IMR-90 (cell line): ENCODE results near the gene HAUS7. TPM values are rescaled to one million over a fixed set of nuclear protein-coding genes. Genes with fewer than 3 reads are reported as not detected.

Experiments
- ATAC-seq: fragments of 200-7000 bp; cut with Tn5 transposase; 2 replicates; pipeline ENCODE4 v1.9.1; 2020; ENCODE audit warnings: low read depth, mild to moderate bottlenecking, moderate library complexity
- BruUV-seq: library from RNA; stranded (reverse); fragments of 400-500 nt; replicated peaks from 2 replicates; lab custom pipeline; 2021; lab: Mats Ljungman, UMichigan
- CTCF ChIA-PET: fragments of 300-600 bp; formaldehyde crosslinking; extraction: SDS; loops from one replicate; lab custom pipeline; 2021; ENCODE audit warnings: antibody characterized with exemption; lab: Yijun Ruan, JAX
- POLR2A ChIA-PET: fragments of 300-600 bp; sonication (Branson Sonifier 250); formaldehyde crosslinking; loops from one replicate; lab custom pipeline; 2022; ENCODE audit warnings: antibody characterized with exemption; ENCODE audit not compliant: unreplicated experiment; lab: Charles Lee
- DNase-seq: peaks from one replicate; pipeline ENCODE4 v3.0.0; 2013
- H2AFZ ChIP-seq: replicated peaks from 2 replicates; pipeline ENCODE3; 2013; ENCODE audit warnings: low read length, mild to moderate bottlenecking; ENCODE audit not compliant: poor library complexity
- H2AK5ac ChIP-seq: 2 replicates; pipeline ENCODE4 v1.6.1; 2013; ENCODE audit warnings: low read depth, low read length, inconsistent platforms
- H2AK9ac ChIP-seq: replicated peaks from 2 replicates; pipeline ENCODE3; 2013; ENCODE audit warnings: mild to moderate bottlenecking, low read depth, low read length, moderate library complexity; ENCODE audit not compliant: poor library complexity
- H2BK120ac ChIP-seq: 2 replicates; pipeline ENCODE4 v1.6.1; 2013; ENCODE audit warnings: low read depth, low read length, inconsistent platforms
- H2BK15ac ChIP-seq: 3 replicates; pipeline ENCODE4 v1.6.1; 2013; ENCODE audit warnings: low read depth, low read length, inconsistent platforms
- H2BK20ac ChIP-seq: 2 replicates; pipeline ENCODE4 v1.6.1; 2013; ENCODE audit warnings: low read depth, mild to moderate bottlenecking, inconsistent platforms, low read length, moderate library complexity
- H2BK5ac ChIP-seq: 2 replicates; pipeline ENCODE4 v1.6.1; 2013; ENCODE audit warnings: mild to moderate bottlenecking, low read depth, low read length, inconsistent platforms; ENCODE audit not compliant: poor library complexity, severe bottlenecking
- H3K14ac ChIP-seq: replicated peaks from 2 replicates; pipeline ENCODE4 v1.6.1; 2013; ENCODE audit warnings: low read depth, low read length, inconsistent platforms
- H3K18ac ChIP-seq: 2 replicates; pipeline ENCODE4 v1.6.1; 2013; ENCODE audit warnings: low read depth, low read length, control low read depth
- H3K23ac ChIP-seq: 2 replicates; pipeline ENCODE4 v1.6.1; 2013; ENCODE audit warnings: low read depth, low read length, inconsistent platforms
- H3K27ac ChIP-seq: 2 replicates; pipeline ENCODE4 v1.5.1; 2013; ENCODE audit warnings: mild to moderate bottlenecking, control low read depth, low read length; ENCODE audit not compliant: insufficient read depth
- H3K27me3 ChIP-seq: 2 replicates; pipeline ENCODE4 v1.6.1; 2013; ENCODE audit warnings: low read length; ENCODE audit not compliant: control insufficient read depth, insufficient read depth
- H3K36me3 ChIP-seq: 2 replicates; pipeline ENCODE4 v1.6.1; 2013; ENCODE audit warnings: low read length, mixed read lengths; ENCODE audit not compliant: control insufficient read depth, insufficient read depth
- H3K4ac ChIP-seq: 2 replicates; pipeline ENCODE4 v1.6.1; 2013; ENCODE audit warnings: low read depth, low read length, inconsistent platforms
- H3K4me1 ChIP-seq: 2 replicates; pipeline ENCODE4 v1.6.1; 2013; ENCODE audit warnings: low read length, mixed read lengths; ENCODE audit not compliant: control insufficient read depth, insufficient read depth
- H3K4me2 ChIP-seq: 2 replicates; pipeline ENCODE4 v1.6.1; 2013; ENCODE audit warnings: low read depth, mild to moderate bottlenecking, control low read depth, low read length, moderate library complexity
- H3K4me3 ChIP-seq: 2 replicates; pipeline ENCODE4 v1.5.1; 2013; ENCODE audit warnings: low read depth, mild to moderate bottlenecking, control low read depth, low read length, moderate library complexity; ENCODE audit not compliant: insufficient read depth
- H3K56ac ChIP-seq: 2 replicates; pipeline ENCODE4 v1.6.1; 2013; ENCODE audit warnings: low read length, inconsistent platforms; ENCODE audit not compliant: insufficient read depth; ENCODE audit errors: extremely low read depth
- H3K79me1 ChIP-seq, 2 experiments: 2 replicates each; pipeline ENCODE4 v1.6.1; 2013; ENCODE audit warnings: low read length in 2 of 2, inconsistent platforms in 1 of 2, low read depth in 1 of 2
- H3K9ac ChIP-seq: 2 replicates; pipeline ENCODE4 v1.6.1; 2013; ENCODE audit warnings: low read depth, low read length, control low read depth
- H3K9me1 ChIP-seq: 2 replicates; pipeline ENCODE4 v1.6.1; 2013; ENCODE audit warnings: low read length, inconsistent platforms; ENCODE audit not compliant: insufficient read depth
- H3K9me3 ChIP-seq: 2 replicates; pipeline ENCODE4 v1.6.1; 2013; ENCODE audit warnings: low read length; ENCODE audit not compliant: control insufficient read depth, insufficient read depth
- H4K20me1 ChIP-seq: 2 replicates; pipeline ENCODE4 v1.6.1; 2013; ENCODE audit warnings: low read length, inconsistent platforms; ENCODE audit not compliant: insufficient read depth
- H4K5ac ChIP-seq: 2 replicates; pipeline ENCODE4 v1.6.1; 2013; ENCODE audit warnings: mild to moderate bottlenecking, low read depth, low read length, control low read depth
- H4K8ac ChIP-seq, 2 experiments: 2 replicates each; pipeline ENCODE4 v1.6.1; 2013; ENCODE audit warnings: low read depth in 2 of 2, low read length in 2 of 2, control low read depth in 1 of 2, inconsistent platforms in 1 of 2
- H4K91ac ChIP-seq: 2 replicates; pipeline ENCODE4 v1.6.1; 2013; ENCODE audit warnings: low read depth, low read length, inconsistent platforms; ENCODE audit not compliant: insufficient read depth
- BHLHE40 ChIP-seq: fragments of 150-350 bp; IDR thresholded peaks from 2 replicates; pipeline ENCODE4 v1.6.1; 2016; ENCODE audit warnings: mild to moderate bottlenecking, low read depth, low read length
- CEBPB ChIP-seq: IDR thresholded peaks from 2 replicates; pipeline ENCODE4 v1.6.1; 2012; ENCODE audit warnings: low read depth, low read length, improper control_type of control experiment
- CHD1 ChIP-seq: IDR thresholded peaks from 2 replicates; pipeline ENCODE4 v1.6.1; 2012; ENCODE audit warnings: low read depth, low read length, improper control_type of control experiment
- ELK1 ChIP-seq: fragments of 150-350 bp; IDR thresholded peaks from 2 replicates; pipeline ENCODE4 v1.6.1; 2016; ENCODE audit warnings: low read depth, mild to moderate bottlenecking, low read length, moderate library complexity, borderline replicate concordance
- FOS ChIP-seq: fragments of 150-350 bp; IDR thresholded peaks from 2 replicates; pipeline ENCODE4 v1.6.1; 2016; ENCODE audit warnings: low read depth, low read length
- MAFK ChIP-seq: IDR thresholded peaks from 2 replicates; pipeline ENCODE4 v1.6.1; 2012; ENCODE audit warnings: low read depth, low read length, improper control_type of control experiment
- MAZ ChIP-seq: IDR thresholded peaks from 2 replicates; pipeline ENCODE4 v1.6.1; 2012; ENCODE audit warnings: low read depth, mild to moderate bottlenecking, low read length, improper control_type of control experiment, moderate library complexity, borderline replicate concordance
- MXI1 ChIP-seq: IDR thresholded peaks from 2 replicates; pipeline ENCODE4 v1.6.1; 2012; ENCODE audit warnings: low read depth, mild to moderate bottlenecking, low read length, moderate library complexity, borderline replicate concordance
- NFE2L2 ChIP-seq: fragments of 150-350 bp; IDR thresholded peaks from 2 replicates; pipeline ENCODE4 v1.6.1; 2016; ENCODE audit warnings: low read depth, mild to moderate bottlenecking, low read length
- POLR2A ChIP-seq: IDR thresholded peaks from 2 replicates; pipeline ENCODE4 v1.6.1; 2012; ENCODE audit warnings: mild to moderate bottlenecking, low read depth, low read length
- RCOR1 ChIP-seq: IDR thresholded peaks from 2 replicates; pipeline ENCODE4 v1.6.1; 2012; ENCODE audit warnings: mild to moderate bottlenecking, low read length, improper control_type of control experiment; ENCODE audit not compliant: insufficient replicate concordance
- RFX5 ChIP-seq: IDR thresholded peaks from 2 replicates; pipeline ENCODE4 v1.8.0; 2012; ENCODE audit warnings: low read depth, mild to moderate bottlenecking, low read length, moderate library complexity
- SMC3 ChIP-seq: fragments of 150-350 bp; IDR thresholded peaks from 2 replicates; pipeline ENCODE4 v1.6.1; 2016; ENCODE audit warnings: low read depth, mild to moderate bottlenecking, antibody characterized with exemption, low read length, moderate library complexity
- USF2 ChIP-seq: fragments of 150-350 bp; IDR thresholded peaks from 2 replicates; pipeline ENCODE4 v1.6.1; 2017; ENCODE audit warnings: mild to moderate bottlenecking, antibody characterized with exemption, low read length, low read depth
- WGBS, 2 experiments: methylation state at CpG; one replicate each; pipeline versions ENCODE4 v1.1.5 to v1.1.7; 2013; ENCODE audit warnings: missing lambda C conversion rate in 2 of 2; ENCODE audit not compliant: insufficient read length in 1 of 2; ENCODE audit errors: extremely low coverage in 2 of 2; 5-methylcytosine and 5-hydroxymethylcytosine counted together
- dilution Hi-C: fragments of 300-500 bp; cut with HindIII; formaldehyde crosslinking; loops from one replicate; pipeline ENCODE4 v1.14.3; 2018; ENCODE audit warnings: low sequenced_read_pairs; ENCODE audit not compliant: unreplicated experiment
- in situ Hi-C: fragments of 300-500 bp; cut with MboI; formaldehyde crosslinking; loops from 3 replicates; pipeline ENCODE4 v1.14.3; 2019; ENCODE audit warnings: low sequenced_read_pairs, inconsistent platforms, mixed read lengths
- intact Hi-C: fragments of 100-400 bp; cut with micrococcal nuclease; formaldehyde crosslinking; loops from 2 replicates; pipeline ENCODE4 v1.10.0; 2022
- polyA plus RNA-seq, 3 experiments: library from polyadenylated mRNA; depleted of rRNA; stranded (reverse); fragments of >200 nt; gene quantifications; 2 replicates each; pipeline ENCODE4 v1.2.3, GENCODE V29; 2012; ENCODE audit warnings: low replicate concordance in 1 of 3
- total RNA-seq: library from RNA; depleted of rRNA; stranded (reverse); fragments of >200 nt; gene quantifications from 2 replicates; pipeline ENCODE4 v1.2.3, GENCODE V29; 2012

The HAUS7 gene
- total and polyA plus RNA-seq, 2 of the 4 experiments (the other 2 are of a cell fraction), result 10.8 to 25.9 TPM

- no peak for ATAC-seq
- Histone ChIP-seq H2BK120ac (no peak overlapping the region), H3K27me3 (peaks cover 5% of the 10 kb centered on the region; the same call in 1 of the 2 replicates), H3K4me3 (no peak overlapping the region), H2AFZ (no peak overlapping the region), H4K8ac (no peak overlapping the region), H3K18ac (no peak overlapping the region), H3K56ac (no peak overlapping the region), H2AK9ac (no peak overlapping the region), H2BK5ac (no peak overlapping the region), H3K36me3 (no peaks in the 10 kb centered on the region), H3K9ac (no peak overlapping the region), H4K91ac (no peak overlapping the region), H3K9me1 (no peaks in the 10 kb centered on the region), H3K14ac (no peak overlapping the region), H3K27ac (no peak overlapping the region), H3K79me1 (no peaks in the 10 kb centered on the region), H2BK15ac (no peak overlapping the region), H2AK5ac (no peak overlapping the region), H3K4me1 (no peaks in the 10 kb centered on the region), H3K4ac (no peak overlapping the region), H3K9me3 (no peaks in the 10 kb centered on the region; the same call in 1 of the 2 replicates), H4K20me1 (no peaks in the 10 kb centered on the region), H3K4me2 (no peak overlapping the region), H2BK20ac (no peak overlapping the region), H4K5ac (no peak overlapping the region), H3K23ac (no peak overlapping the region)
- WGBS, 2 experiments, result 100% methylated on average over 2 of the region's 9 CpGs; no CpG with 5 or more reads in 1 of the 2 experiments
- in situ Hi-C loops (loop anchor here (25.0 kb wide), 1 partner anchor 219 kb away; the partner anchor contains the start of gene MAGEA1), dilution Hi-C loops (no loop called here), intact Hi-C loops (no loop called here)
- no TSS peak for BruUV-seq
- POLR2A ChIA-PET, result no interaction called here
- TF ChIP-seq RCOR1, result no peak
- TF ChIP-seq FOS, result no peak
- no peak for TF ChIP-seq NFE2L2
- no peak for TF ChIP-seq USF2
- TF ChIP-seq MAZ, result no peak
- TF ChIP-seq CHD1, result no peak
- TF ChIP-seq SMC3, result no peak
- TF ChIP-seq MAFK, result no peak
- TF ChIP-seq POLR2A, result no peak
- no peak for TF ChIP-seq ELK1
- no peak for TF ChIP-seq RFX5
- TF ChIP-seq MXI1, result no peak
- TF ChIP-seq BHLHE40, result no peak
- TF ChIP-seq CEBPB, result no peak
- no peak for DNase-seq
- CTCF ChIA-PET, result interaction anchor here (0.6 kb wide), 1 partner anchor 14 kb away, joined by 3 read pairs; no protein-coding TSS in a partner anchor
Observed at GRCh38 chrX:153406011-153406410, 64.4 kb downstream of the HAUS7 start.
